Measurements from ENCODE around the gene C15orf39. TPM values are rescaled to one million over a fixed set of nuclear protein-coding genes. Genes with fewer than 3 reads are reported as not detected.

Gene C15orf39
- total RNA-seq, 2 donors from 2014 or later, result 17.9 to 96.3 TPM

DNA sequence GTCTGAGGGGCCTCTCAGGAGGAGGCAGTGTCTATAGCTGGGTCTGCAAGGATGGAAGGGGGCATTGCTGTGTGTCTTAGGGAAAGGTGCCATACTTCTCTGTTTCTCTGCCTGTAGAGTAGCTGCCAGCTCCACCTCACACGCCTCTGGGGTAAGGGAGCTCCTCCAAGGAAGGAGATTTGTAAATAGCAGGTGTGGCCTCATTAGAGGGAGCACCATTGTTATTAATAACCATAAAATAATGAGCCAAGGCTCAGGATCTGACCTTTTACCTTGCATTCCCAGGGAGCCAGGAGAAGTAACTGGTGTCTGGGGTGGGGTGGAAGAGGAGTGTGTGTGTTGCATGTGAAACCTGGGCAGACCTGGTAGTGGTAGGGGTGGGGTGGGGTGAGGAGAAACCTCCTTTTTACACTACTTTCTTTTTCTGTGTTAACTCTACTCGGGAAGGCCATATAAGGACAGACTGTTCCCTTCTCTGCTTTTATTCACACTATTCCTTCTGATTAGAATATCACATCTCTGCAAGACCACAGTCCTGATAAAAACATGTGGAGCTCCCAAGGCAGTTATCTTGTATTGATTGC, 2.2 kb upstream of the C15orf39 start:
- Histone ChIP-seq H3K9me3 (no peaks in the 10 kb centered on the region), H3K4me1 (replicated peaks) (peaks cover 7% of the 10 kb centered on the region), H3K27ac (no peak overlapping the region), H3K36me3 (no peaks in the 10 kb centered on the region), H3K27me3 (replicated peaks; ENCODE audit: insufficient read depth) (no peaks in the 10 kb centered on the region), H3K4me3 (no peak overlapping the region)
- DNase-seq (ENCODE audit: low spot score), result no peak
- TF ChIP-seq POLR2A (IDR thresholded peaks at IDR 0.05) (no peak), POLR2AphosphoS5 (IDR thresholded peaks at IDR 0.05) (no peak)
- intact Hi-C loops (cut with DNase I), result no loop called here
- 68% methylated on average over 2 of the region's 2 CpGs for WGBS

DNA sequence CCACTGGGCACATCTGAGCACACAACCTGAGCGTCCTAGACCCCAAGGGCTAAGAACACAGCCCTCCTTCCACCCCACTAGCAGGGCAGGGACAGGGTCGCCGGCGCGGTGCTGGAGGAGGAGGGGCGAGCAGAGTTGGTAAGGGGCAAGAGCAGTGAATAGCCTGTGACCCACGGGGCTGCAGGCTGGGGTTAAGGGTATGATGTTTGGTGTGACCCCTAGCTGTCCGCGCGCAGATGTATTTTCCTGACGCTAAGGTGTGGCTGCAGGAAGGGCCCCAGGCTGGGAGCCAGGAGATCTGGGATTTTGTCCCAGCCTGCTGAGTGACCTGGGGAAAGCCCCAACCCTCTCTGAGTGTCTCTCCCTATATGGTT, 1.3 kb upstream of the C15orf39 start:
- Histone ChIP-seq H3K27me3 (replicated peaks; ENCODE audit: insufficient read depth) (no peaks in the 10 kb centered on the region), H3K4me3 (no peak overlapping the region), H3K4me1 (replicated peaks) (peaks cover 7% of the 10 kb centered on the region), H3K27ac (no peak overlapping the region), H3K36me3 (no peaks in the 10 kb centered on the region), H3K9me3 (no peaks in the 10 kb centered on the region)
- TF ChIP-seq POLR2A (IDR thresholded peaks at IDR 0.05) (no peak), POLR2AphosphoS5 (IDR thresholded peaks at IDR 0.05) (no peak)
- TF ChIP-seq, protein P1, sequence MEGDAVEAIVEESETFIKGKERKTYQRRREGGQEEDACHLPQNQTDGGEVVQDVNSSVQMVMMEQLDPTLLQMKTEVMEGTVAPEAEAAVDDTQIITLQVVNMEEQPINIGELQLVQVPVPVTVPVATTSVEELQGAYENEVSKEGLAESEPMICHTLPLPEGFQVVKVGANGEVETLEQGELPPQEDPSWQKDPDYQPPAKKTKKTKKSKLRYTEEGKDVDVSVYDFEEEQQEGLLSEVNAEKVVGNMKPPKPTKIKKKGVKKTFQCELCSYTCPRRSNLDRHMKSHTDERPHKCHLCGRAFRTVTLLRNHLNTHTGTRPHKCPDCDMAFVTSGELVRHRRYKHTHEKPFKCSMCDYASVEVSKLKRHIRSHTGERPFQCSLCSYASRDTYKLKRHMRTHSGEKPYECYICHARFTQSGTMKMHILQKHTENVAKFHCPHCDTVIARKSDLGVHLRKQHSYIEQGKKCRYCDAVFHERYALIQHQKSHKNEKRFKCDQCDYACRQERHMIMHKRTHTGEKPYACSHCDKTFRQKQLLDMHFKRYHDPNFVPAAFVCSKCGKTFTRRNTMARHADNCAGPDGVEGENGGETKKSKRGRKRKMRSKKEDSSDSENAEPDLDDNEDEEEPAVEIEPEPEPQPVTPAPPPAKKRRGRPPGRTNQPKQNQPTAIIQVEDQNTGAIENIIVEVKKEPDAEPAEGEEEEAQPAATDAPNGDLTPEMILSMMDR (IDR thresholded peaks at IDR 0.05), result no peak
- no peak for DNase-seq (ENCODE audit: low spot score)
- 57% methylated on average over 11 of the region's 11 CpGs for WGBS
- intact Hi-C loops (cut with DNase I), result loop anchor here (5.0 kb wide), 1 partner anchor 243 kb away; the partner anchor contains the start of gene RPP25

DNA sequence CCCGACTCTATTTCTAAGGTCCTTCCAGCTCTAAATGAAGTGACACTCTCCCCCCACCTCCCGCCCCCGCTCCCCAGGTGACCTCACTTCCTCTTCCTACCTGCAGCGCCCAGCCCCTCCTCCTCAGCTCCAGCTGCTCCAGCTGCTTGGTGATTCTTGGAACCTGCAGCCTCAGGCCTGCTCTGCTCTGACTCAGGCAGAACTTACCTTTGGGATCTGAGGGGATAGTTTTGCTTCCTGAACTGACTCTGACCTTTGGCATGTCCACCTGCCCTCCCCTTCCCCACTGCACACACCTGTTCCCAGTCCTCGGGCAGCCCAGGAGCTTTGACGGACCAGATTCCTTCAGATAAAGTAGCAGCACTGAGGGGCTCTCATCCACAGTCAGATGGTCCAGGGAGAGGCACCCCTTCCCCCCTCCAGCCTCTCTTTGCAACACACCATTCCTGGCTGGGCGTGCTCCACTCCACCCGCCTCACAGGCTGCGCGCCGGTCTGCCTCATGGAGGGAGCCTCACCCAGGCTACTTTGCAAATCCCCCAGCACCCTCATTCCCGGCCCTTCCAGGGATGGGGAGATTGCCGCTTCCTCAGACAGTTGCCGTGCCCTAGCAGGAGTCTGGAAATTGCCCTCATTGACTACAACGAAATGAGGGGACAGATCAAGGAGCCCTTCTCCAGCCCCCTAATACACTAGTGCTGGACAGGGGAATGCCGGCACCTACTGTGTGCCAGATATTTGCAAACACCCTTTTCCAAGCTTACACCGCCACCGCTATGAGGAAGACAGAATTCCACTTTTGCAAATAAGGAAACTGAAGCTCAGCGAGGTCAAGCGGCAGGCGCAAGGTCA, 692 bp upstream of the C15orf39 start:
- peak overlapping the region; percentile 73 to 78 for H3K4me3 ChIP-seq
- WGBS, result 12% methylated on average over 21 of the region's 21 CpGs
- TF ChIP-seq POLR2AphosphoS5 (IDR thresholded peaks at IDR 0.05) (no peak), POLR2A (IDR thresholded peaks at IDR 0.05) (no peak)
- TF ChIP-seq, protein P1 (IDR thresholded peaks at IDR 0.05), result no peak
- no peaks in the 10 kb centered on the region for H3K27me3 ChIP-seq (replicated peaks; ENCODE audit: insufficient read depth)
- DNase-seq (ENCODE audit: low spot score), result peak; percentile 43
- no peaks in the 10 kb centered on the region for H3K9me3 ChIP-seq
- peaks cover 7% of the 10 kb centered on the region for H3K4me1 ChIP-seq (replicated peaks)
- H3K36me3 ChIP-seq, result peaks cover 0 to under 1% of the 10 kb centered on the region in 2 donors
- intact Hi-C loops (cut with DNase I), result loop anchor here (5.0 kb wide), 1 partner anchor 244 kb away; the partner anchor contains the start of gene RPP25
- peak overlapping the region; percentile 84 to 85 for H3K27ac ChIP-seq

DNA sequence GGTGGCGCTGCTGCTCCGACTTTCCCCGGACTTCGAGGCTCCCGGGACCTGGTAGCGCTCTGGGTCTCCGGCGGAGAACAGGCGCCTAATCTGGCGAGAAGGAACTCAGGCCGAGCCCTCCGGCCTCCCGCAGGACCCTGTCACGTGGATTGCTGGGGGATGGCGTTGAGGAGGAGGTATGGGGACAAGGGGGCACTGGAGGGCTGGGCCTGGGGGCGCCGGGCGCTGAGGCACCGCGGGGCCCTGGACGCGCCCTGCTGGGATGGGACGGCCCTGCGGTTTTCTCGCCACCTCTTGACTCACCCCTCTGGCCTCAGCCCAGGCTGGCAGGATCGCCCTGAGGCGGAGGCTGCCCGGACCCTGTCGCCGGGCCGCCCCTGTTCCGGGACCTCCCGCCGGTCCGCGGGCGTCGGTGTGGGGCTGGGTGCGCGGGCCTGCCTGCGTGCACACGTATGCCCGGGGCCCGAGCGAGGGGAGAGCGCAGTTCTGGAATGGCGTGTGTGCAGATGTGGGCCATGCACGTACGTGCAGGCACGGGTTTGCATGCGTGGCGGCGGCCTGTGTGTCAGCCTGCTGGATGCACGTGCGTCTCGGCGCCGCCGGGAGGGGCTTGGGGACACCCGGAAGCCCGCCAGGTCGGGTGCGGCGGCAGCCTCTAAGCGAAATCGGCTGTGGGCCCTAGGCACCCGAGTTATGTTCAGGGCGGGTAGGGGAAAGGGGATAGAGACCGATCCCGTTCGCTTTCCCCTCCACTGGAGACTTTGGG, 752 bp downstream of the C15orf39 start:
- intact Hi-C loops (cut with DNase I), result loop anchor here (5.0 kb wide), 1 partner anchor 245 kb away; the partner anchor contains the start of gene RPP25
- TF ChIP-seq, protein P1 (IDR thresholded peaks at IDR 0.05), result peak in 1 of 4 experiments; percentile 7
- TF ChIP-seq POLR2AphosphoS5 (IDR thresholded peaks at IDR 0.05) (peak; percentile 53), POLR2A (IDR thresholded peaks at IDR 0.05) (no peak)
- Histone ChIP-seq H3K27me3 (replicated peaks; ENCODE audit: insufficient read depth) (no peaks in the 10 kb centered on the region), H3K27ac (peak overlapping the region; percentile 84 to 85), H3K4me1 (replicated peaks) (peaks cover 7% of the 10 kb centered on the region), H3K9me3 (no peaks in the 10 kb centered on the region), H3K36me3 (peaks cover 0 to 13% of the 10 kb centered on the region in 2 donors), H3K4me3 (peak overlapping the region; percentile 73 to 78)
- DNase-seq (ENCODE audit: low spot score), result peak; percentile 73
- under 1% methylated on average over 57 of the region's 71 CpGs for WGBS

Data from prostate gland (tissue), 2 donors.